Mesenchymal stem cell (in vitro differentiated cells and primary cell): ENCODE measurements around the gene TAL2.
"Not testable (repeated sequence)": the region's sequence is repeated elsewhere in the genome, so short reads cannot be mapped to it uniquely, and the experiment has no call there.

Source experiments
- DNase-seq: peaks from one replicate; pipeline ENCODE4 v3.0.0-alpha.2; 2013
- H2AFZ ChIP-seq: one replicate; pipeline ENCODE4 v1.6.1; 2013; ENCODE audit warnings: low read depth, mild to moderate bottlenecking, control low read depth, inconsistent platforms, low read length, moderate library complexity
- H2AK5ac ChIP-seq: 2 replicates; pipeline ENCODE4 v1.6.1; 2013; ENCODE audit warnings: low read length, moderate library complexity, mild to moderate bottlenecking, inconsistent platforms; ENCODE audit not compliant: severe bottlenecking
- H2BK120ac ChIP-seq: one replicate; pipeline ENCODE4 v1.6.1; 2013; ENCODE audit warnings: low read depth, mild to moderate bottlenecking, inconsistent platforms, low read length, moderate library complexity
- H2BK12ac ChIP-seq, 2 experiments: one replicate each; pipeline ENCODE4 v1.6.1; 2013; ENCODE audit warnings: inconsistent platforms in 2 of 2, low read length in 2 of 2, mild to moderate bottlenecking in 2 of 2, moderate library complexity in 2 of 2, control low read depth in 1 of 2
- H2BK15ac ChIP-seq: one replicate; pipeline ENCODE4 v1.6.1; 2013; ENCODE audit warnings: mild to moderate bottlenecking, low read depth, inconsistent platforms; ENCODE audit not compliant: poor library complexity, severe bottlenecking
- H2BK5ac ChIP-seq: 2 replicates; pipeline ENCODE4 v1.6.1; 2013; ENCODE audit warnings: low read depth, mild to moderate bottlenecking, low read length, control low read depth, inconsistent platforms; ENCODE audit not compliant: poor library complexity, severe bottlenecking
- H3K14ac ChIP-seq, 2 experiments: one replicate each; pipeline ENCODE4 v1.6.1; 2013; ENCODE audit warnings: inconsistent platforms in 2 of 2, low read length in 2 of 2, control low read depth in 1 of 2, mild to moderate bottlenecking in 1 of 2, moderate library complexity in 1 of 2
- H3K18ac ChIP-seq, 2 experiments: one replicate each; pipeline ENCODE4 v1.6.1; 2013; ENCODE audit warnings: inconsistent platforms in 2 of 2, low read length in 2 of 2, control low read depth in 1 of 2, low read depth in 1 of 2, mild to moderate bottlenecking in 1 of 2
- H3K23ac ChIP-seq, 2 experiments: one replicate each; pipeline ENCODE4 v1.6.1; 2013; ENCODE audit warnings: inconsistent platforms in 2 of 2, low read length in 2 of 2, mild to moderate bottlenecking in 2 of 2, moderate library complexity in 2 of 2, control low read depth in 1 of 2
- H3K27ac ChIP-seq: 2 replicates; pipeline ENCODE4 v1.5.1; 2013; ENCODE audit warnings: mild to moderate bottlenecking, moderate library complexity, low read length, control low read depth, inconsistent platforms; ENCODE audit not compliant: poor library complexity, severe bottlenecking
- H3K27me3 ChIP-seq, 2 experiments: 2 replicates each; pipeline versions ENCODE4 v1.6.1 to v1.7.0; 2013; ENCODE audit warnings: low read length in 2 of 2, mild to moderate bottlenecking in 2 of 2, moderate library complexity in 2 of 2, control low read depth in 1 of 2, inconsistent platforms in 1 of 2; ENCODE audit not compliant: control insufficient read depth in 1 of 2, insufficient read depth in 1 of 2
- H3K36me3 ChIP-seq, 2 experiments: 2 replicates each; pipeline versions ENCODE4 v1.6.1 to v1.7.0; 2013; ENCODE audit warnings: low read length in 2 of 2, control low read depth in 1 of 2, inconsistent platforms in 1 of 2, low read depth in 1 of 2, mild to moderate bottlenecking in 1 of 2; ENCODE audit not compliant: insufficient read depth in 2 of 2, control insufficient read depth in 1 of 2
- H3K4ac ChIP-seq, 2 experiments: one replicate each; pipeline ENCODE4 v1.6.1; 2013; ENCODE audit warnings: inconsistent platforms in 2 of 2, low read length in 2 of 2, mild to moderate bottlenecking in 2 of 2, moderate library complexity in 2 of 2, control low read depth in 1 of 2, low read depth in 1 of 2
- H3K4me1 ChIP-seq: 2 replicates; pipeline ENCODE4 v1.6.1; 2013; ENCODE audit warnings: low read depth, low read length, control low read depth; ENCODE audit not compliant: control insufficient read depth, insufficient read depth
- H3K4me2 ChIP-seq: 2 replicates; pipeline ENCODE4 v1.6.1; 2013; ENCODE audit warnings: low read length, mild to moderate bottlenecking, inconsistent platforms; ENCODE audit not compliant: poor library complexity, severe bottlenecking
- H3K4me3 ChIP-seq, 2 experiments: 2 replicates each; pipeline versions ENCODE4 v1.5.1 to v1.7.0; 2013; ENCODE audit warnings: low read length in 2 of 2, mild to moderate bottlenecking in 2 of 2, control low read depth in 1 of 2, low read depth in 1 of 2; ENCODE audit not compliant: insufficient read depth in 1 of 2
- H3K79me1 ChIP-seq: replicated peaks from 2 replicates; pipeline ENCODE4 v1.6.1; 2013; ENCODE audit warnings: mild to moderate bottlenecking, control low read depth, low read length, inconsistent platforms; ENCODE audit not compliant: poor library complexity, severe bottlenecking
- H3K9ac ChIP-seq: 2 replicates; pipeline ENCODE4 v1.7.0; 2013; ENCODE audit warnings: mild to moderate bottlenecking, low read length, moderate library complexity
- H3K9me3 ChIP-seq: 2 replicates; pipeline ENCODE4 v1.7.0; 2013; ENCODE audit warnings: mild to moderate bottlenecking, low read length; ENCODE audit not compliant: control insufficient read depth
- H4K8ac ChIP-seq: one replicate; pipeline ENCODE4 v1.6.1; 2013; ENCODE audit warnings: inconsistent platforms, mild to moderate bottlenecking, low read length, moderate library complexity
- H4K91ac ChIP-seq: one replicate; pipeline ENCODE4 v1.6.1; 2013; ENCODE audit warnings: mild to moderate bottlenecking, low read length, inconsistent platforms
- WGBS: methylation state at CpG from one replicate; pipeline ENCODE4 v1.1.7; 2013; ENCODE audit warnings: mixed read lengths; 5-methylcytosine and 5-hydroxymethylcytosine counted together

TAL2 gene

DNA sequence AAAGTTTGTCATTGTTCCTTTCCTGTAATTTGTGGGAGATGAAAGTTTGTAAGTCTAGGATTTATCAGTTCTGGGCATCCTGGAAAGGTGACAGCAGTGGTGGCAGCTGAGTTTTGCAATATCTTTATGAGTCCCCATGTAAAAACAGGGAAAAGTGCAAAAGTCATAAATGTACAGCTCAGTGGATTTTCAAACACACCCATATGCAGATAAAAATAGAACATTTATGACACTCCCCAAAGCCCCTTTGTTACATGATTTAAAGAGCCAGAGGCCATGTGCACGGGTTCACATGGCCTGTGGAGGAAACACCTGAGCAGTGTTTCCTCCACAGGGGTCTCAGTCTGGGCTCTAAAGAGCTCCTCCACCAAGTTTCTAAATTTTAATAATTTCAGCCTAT, 38.4 kb downstream of the TAL2 start:
- H4K8ac ChIP-seq = no peak overlapping the region
- no peak overlapping the region for H3K4me2 ChIP-seq

GRCh38 chr9:105701145-105701544, 38.9 kb downstream of the TAL2 start:
- H3K4me3 ChIP-seq = no peak overlapping the region
- no peak overlapping the region for H2AK5ac ChIP-seq
- H3K4me2 ChIP-seq = no peak overlapping the region
- no peak overlapping the region for H3K4ac ChIP-seq
- no peak overlapping the region for H3K18ac ChIP-seq
- H3K79me1 ChIP-seq = peaks cover 7% of the 10 kb centered on the region
- no peaks in the 10 kb centered on the region for H3K27me3 ChIP-seq
- H2BK120ac ChIP-seq = no peak overlapping the region
- no peaks in the 10 kb centered on the region for H3K4me1 ChIP-seq
- 97% methylated on average over 1 of the region's 2 CpGs for WGBS
- no peak overlapping the region for H3K9ac ChIP-seq
- no peak overlapping the region for H2BK12ac ChIP-seq
- no peak overlapping the region for H3K14ac ChIP-seq
- no peak overlapping the region for H2AFZ ChIP-seq
- no peak overlapping the region for H3K27ac ChIP-seq
- H2BK5ac ChIP-seq = no peak overlapping the region
- DNase-seq = no peak
- H3K36me3 ChIP-seq = peaks cover 0 to under 1% of the 10 kb centered on the region in 2 experiments
- no peak overlapping the region for H2BK15ac ChIP-seq
- H3K9me3 ChIP-seq = no peaks in the 10 kb centered on the region
- no peak overlapping the region for H4K91ac ChIP-seq
- no peak overlapping the region for H3K23ac ChIP-seq
- no peak overlapping the region for H4K8ac ChIP-seq

More for the DNA sequence above, 38.4 kb downstream of the TAL2 start:
- H3K9ac ChIP-seq = no peak overlapping the region
- H3K4ac ChIP-seq = no peak overlapping the region
- no peaks in the 10 kb centered on the region for H3K36me3 ChIP-seq
- no peak overlapping the region for H3K4me3 ChIP-seq
- H3K27ac ChIP-seq = no peak overlapping the region
- peaks cover 7% of the 10 kb centered on the region for H3K79me1 ChIP-seq
- H3K9me3 ChIP-seq = no peaks in the 10 kb centered on the region
- 58% methylated on average over 1 of the region's 1 CpG for WGBS
- no peaks in the 10 kb centered on the region for H3K4me1 ChIP-seq
- H3K27me3 ChIP-seq = no peaks in the 10 kb centered on the region
- H3K14ac ChIP-seq = no peak overlapping the region
- H2BK12ac ChIP-seq = no peak overlapping the region
- H4K91ac ChIP-seq = no peak overlapping the region
- H3K23ac ChIP-seq = no peak overlapping the region
- H3K18ac ChIP-seq = no peak overlapping the region
- H2AFZ ChIP-seq = no peak overlapping the region
- no peak overlapping the region for H2BK120ac ChIP-seq
- H2BK5ac ChIP-seq = no peak overlapping the region
- no peak overlapping the region for H2AK5ac ChIP-seq
- no peak overlapping the region for H2BK15ac ChIP-seq
- no peak for DNase-seq

- no peak overlapping the region for H2BK15ac ChIP-seq
- no peak overlapping the region for H2BK120ac ChIP-seq
- H3K4ac ChIP-seq = no peak overlapping the region
- H3K27ac ChIP-seq = no peak overlapping the region
- no peak overlapping the region for H3K23ac ChIP-seq
- no peak overlapping the region for H3K18ac ChIP-seq
- peaks cover 4% of the 10 kb centered on the region for H3K79me1 ChIP-seq
- no peak overlapping the region for H3K14ac ChIP-seq
- peaks cover 0 to 4% of the 10 kb centered on the region in 2 experiments for H3K36me3 ChIP-seq
- no peaks in the 10 kb centered on the region for H3K9me3 ChIP-seq
- no peak overlapping the region for H2AK5ac ChIP-seq
- WGBS = no CpG with 5 or more reads among the region's 1 CpG
- no peak for DNase-seq
- H3K4me2 ChIP-seq = no peak overlapping the region
- no peak overlapping the region for H2BK5ac ChIP-seq
- no peaks in the 10 kb centered on the region for H3K4me1 ChIP-seq
- H3K4me3 ChIP-seq = no peak overlapping the region
- no peaks in the 10 kb centered on the region for H3K27me3 ChIP-seq
- no peak overlapping the region for H2AFZ ChIP-seq
- H4K91ac ChIP-seq = no peak overlapping the region
- H4K8ac ChIP-seq = no peak overlapping the region
- H3K9ac ChIP-seq = no peak overlapping the region
- H2BK12ac ChIP-seq = no peak overlapping the region
Measured at GRCh38 chr9:105702207-105702606, 40.0 kb downstream of the TAL2 start.

DNA sequence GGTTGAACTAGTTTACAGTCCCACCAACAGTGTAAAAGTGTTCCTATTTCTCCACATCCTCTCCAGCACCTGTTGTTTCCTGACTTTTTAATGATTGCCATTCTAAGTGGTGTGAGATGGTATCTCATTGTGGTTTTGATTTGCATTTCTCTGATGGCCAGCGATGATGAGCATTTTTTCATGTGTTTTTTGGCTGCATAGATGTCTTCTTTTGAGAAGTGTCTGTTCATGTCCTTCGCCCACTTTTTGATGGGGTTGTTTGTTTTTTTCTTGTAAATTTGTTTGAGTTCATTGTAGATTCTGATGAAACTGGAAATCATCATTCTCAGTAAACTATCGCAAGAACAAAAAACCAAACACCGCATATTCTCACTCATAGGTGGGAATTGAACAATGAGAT, 41.4 kb downstream of the TAL2 start:
- not testable (repeated sequence) for DNase-seq, H2AFZ ChIP-seq, H3K79me1 ChIP-seq, H3K27me3 ChIP-seq, H3K27ac ChIP-seq, H3K4me3 ChIP-seq, H3K14ac ChIP-seq, H3K4me2 ChIP-seq, H3K18ac ChIP-seq, H4K91ac ChIP-seq, H2BK12ac ChIP-seq, H2BK5ac ChIP-seq, H4K8ac ChIP-seq, H2AK5ac ChIP-seq, H3K9me3 ChIP-seq, H3K23ac ChIP-seq, H3K4me1 ChIP-seq, H2BK15ac ChIP-seq, H3K4ac ChIP-seq, H3K9ac ChIP-seq, H2BK120ac ChIP-seq, H3K36me3 ChIP-seq
- no CpG with 5 or more reads among the region's 4 CpGs for WGBS
